SU-DHL-6 (cell line): ENCODE measurements around the gene GJD3.

Source experiments
- H2AFZ ChIP-seq: fragments of 200-600 bp; sonication (generic); 2 replicates; pipeline ENCODE4 v1.6.1; 2014; ENCODE audit warnings: low read depth, mild to moderate bottlenecking, moderate library complexity, mixed read lengths, antibody characterized with exemption, low read length; ENCODE audit not compliant: severe bottlenecking
- H3F3A ChIP-seq: fragments of 200-600 bp; shearing (Covaris generic); 2 replicates; pipeline ENCODE4 v1.6.0; 2016; ENCODE audit warnings: antibody characterized with exemption, mild to moderate bottlenecking; ENCODE audit not compliant: insufficient read depth
- H3K27ac ChIP-seq: fragments of 200-600 bp; sonication (generic); 2 replicates; pipeline ENCODE4 v1.5.1; 2016; ENCODE audit warnings: low read depth, mild to moderate bottlenecking, low read length, moderate library complexity, mixed read lengths
- H3K27me3 ChIP-seq: fragments of 200-600 bp; sonication (generic), shearing (Covaris generic); 2 replicates; pipeline ENCODE4 v1.6.0; 2014; ENCODE audit warnings: mild to moderate bottlenecking, low read length
- H3K36me3 ChIP-seq: fragments of 200-600 bp; sonication (generic); 2 replicates; pipeline ENCODE4 v1.6.1; 2014; ENCODE audit warnings: mild to moderate bottlenecking, low read length, mixed read lengths
- H3K4me2 ChIP-seq: fragments of 300-600, 200-600 bp; shearing (Covaris generic), sonication (generic); 2 replicates; pipeline ENCODE4 v1.6.0; 2014; ENCODE audit warnings: low read length, low read depth, mild to moderate bottlenecking; ENCODE audit not compliant: poor library complexity, severe bottlenecking
- H3K4me3 ChIP-seq: fragments of 200-600 bp; sonication (generic); 2 replicates; pipeline ENCODE4 v1.5.1; 2014; ENCODE audit warnings: antibody characterized with exemption, low read length, mild to moderate bottlenecking, mixed read lengths; ENCODE audit not compliant: insufficient read depth, poor library complexity, severe bottlenecking
- H3K79me2 ChIP-seq: fragments of 200-600 bp; sonication (generic); 2 replicates; pipeline ENCODE4 v1.6.1; 2014; ENCODE audit warnings: mild to moderate bottlenecking, low read length, moderate library complexity; ENCODE audit not compliant: insufficient read depth
- H3K9ac ChIP-seq: fragments of 200-600 bp; sonication (generic); 2 replicates; pipeline ENCODE4 v1.7.0; 2014; ENCODE audit warnings: mild to moderate bottlenecking, low read length
- H3K9me2 ChIP-seq: fragments of 200-600 bp; sonication (generic); replicated peaks from 2 replicates; pipeline ENCODE4 v1.6.1; 2014; ENCODE audit warnings: low read length; ENCODE audit not compliant: insufficient read depth
- H3K9me3 ChIP-seq: fragments of 200-600 bp; sonication (generic); 2 replicates; pipeline ENCODE4 v1.6.1; 2014; ENCODE audit warnings: low read length, mixed read lengths; ENCODE audit not compliant: insufficient read depth
- H4K20me1 ChIP-seq: fragments of 200-600 bp; sonication (generic); 2 replicates; pipeline ENCODE4 v1.6.1; 2014; ENCODE audit warnings: low read depth, mild to moderate bottlenecking, antibody characterized with exemption, low read length, moderate library complexity, mixed read lengths
- EZH2phosphoT487 ChIP-seq: fragments of 200-600 bp; sonication (generic), shearing (Covaris generic); conservative IDR thresholded peaks from 2 replicates; pipeline ENCODE4 v1.6.1; 2018; ENCODE audit warnings: mild to moderate bottlenecking, antibody characterized with exemption, low read length, moderate library complexity, mixed read lengths
- TF ChIP-seq, protein P1 (sequence below): fragments of 200-600 bp; sonication (generic); IDR thresholded peaks from one replicate; pipeline ENCODE4 v1.5.1; 2017; ENCODE audit warnings: antibody characterized with exemption, mild to moderate bottlenecking, low read length, moderate library complexity; ENCODE audit not compliant: insufficient read depth, poor library complexity, severe bottlenecking

The GJD3 gene

DNA sequence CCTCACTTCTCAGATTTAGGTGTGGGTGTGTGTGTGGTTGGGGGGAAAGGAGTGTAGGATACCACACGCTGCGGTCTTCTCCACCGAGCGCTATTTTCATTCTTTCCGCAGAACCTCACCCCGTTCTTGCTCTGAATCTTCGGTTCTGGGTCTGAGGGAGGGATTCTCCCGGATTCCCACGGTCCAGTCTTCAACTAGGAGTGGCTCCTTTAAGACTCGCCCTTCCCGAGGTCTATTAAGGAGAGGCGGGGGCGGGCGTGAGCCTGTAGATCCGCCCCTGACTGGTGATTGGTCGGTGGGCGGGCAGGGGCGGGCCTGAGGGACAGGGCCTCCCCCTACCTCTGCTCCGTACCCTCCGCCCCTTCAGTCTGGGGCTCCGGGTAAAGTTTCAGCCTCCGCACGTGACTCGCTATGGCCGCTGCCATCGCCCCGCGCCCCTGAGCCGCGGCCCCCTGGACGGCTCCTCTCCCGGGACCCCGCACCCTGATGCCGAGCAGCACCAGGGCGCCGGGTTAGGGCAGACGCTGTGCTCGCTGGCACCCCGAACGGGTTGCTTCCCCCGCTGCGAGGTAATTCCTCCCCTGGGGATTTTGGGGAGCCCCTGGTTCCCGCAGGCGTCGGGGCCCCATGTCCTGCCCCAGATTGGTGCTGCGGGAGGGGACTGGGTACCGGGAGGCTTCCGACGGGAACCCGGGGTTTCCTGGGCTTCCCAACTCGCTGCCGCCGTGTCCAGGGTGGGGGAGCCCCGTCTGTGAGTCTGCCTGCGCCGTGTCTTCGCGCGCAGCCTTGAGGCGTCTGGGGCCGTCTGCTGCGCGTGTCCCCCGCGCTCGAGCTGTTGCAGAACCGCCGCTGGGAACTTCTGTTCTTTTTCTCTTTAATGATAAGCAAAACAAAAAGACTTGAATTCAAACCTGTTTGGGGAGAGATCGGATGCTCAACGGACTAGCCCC is 46.4 kb downstream of the GJD3 start:
- H3K27me3 ChIP-seq, result no peaks in the 10 kb centered on the region
- peak overlapping the region; percentile 81 for H3K4me2 ChIP-seq
- H3K27ac ChIP-seq, result peak overlapping the region; percentile 46
- peaks cover 9% of the 10 kb centered on the region for H3F3A ChIP-seq
- no peak for TF ChIP-seq EZH2phosphoT487
- TF ChIP-seq, protein P1, sequence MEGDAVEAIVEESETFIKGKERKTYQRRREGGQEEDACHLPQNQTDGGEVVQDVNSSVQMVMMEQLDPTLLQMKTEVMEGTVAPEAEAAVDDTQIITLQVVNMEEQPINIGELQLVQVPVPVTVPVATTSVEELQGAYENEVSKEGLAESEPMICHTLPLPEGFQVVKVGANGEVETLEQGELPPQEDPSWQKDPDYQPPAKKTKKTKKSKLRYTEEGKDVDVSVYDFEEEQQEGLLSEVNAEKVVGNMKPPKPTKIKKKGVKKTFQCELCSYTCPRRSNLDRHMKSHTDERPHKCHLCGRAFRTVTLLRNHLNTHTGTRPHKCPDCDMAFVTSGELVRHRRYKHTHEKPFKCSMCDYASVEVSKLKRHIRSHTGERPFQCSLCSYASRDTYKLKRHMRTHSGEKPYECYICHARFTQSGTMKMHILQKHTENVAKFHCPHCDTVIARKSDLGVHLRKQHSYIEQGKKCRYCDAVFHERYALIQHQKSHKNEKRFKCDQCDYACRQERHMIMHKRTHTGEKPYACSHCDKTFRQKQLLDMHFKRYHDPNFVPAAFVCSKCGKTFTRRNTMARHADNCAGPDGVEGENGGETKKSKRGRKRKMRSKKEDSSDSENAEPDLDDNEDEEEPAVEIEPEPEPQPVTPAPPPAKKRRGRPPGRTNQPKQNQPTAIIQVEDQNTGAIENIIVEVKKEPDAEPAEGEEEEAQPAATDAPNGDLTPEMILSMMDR, result no peak
- no peaks in the 10 kb centered on the region for H4K20me1 ChIP-seq
- peak overlapping the region; percentile 71 for H2AFZ ChIP-seq
- no peaks in the 10 kb centered on the region for H3K36me3 ChIP-seq
- no peaks in the 10 kb centered on the region for H3K9me2 ChIP-seq
- H3K79me2 ChIP-seq, result peaks cover 29% of the 10 kb centered on the region; the same call in 1 of the 2 replicates
- peak overlapping the region; percentile 73 for H3K4me3 ChIP-seq
- H3K9me3 ChIP-seq, result no peaks in the 10 kb centered on the region
- H3K9ac ChIP-seq, result peak overlapping the region; percentile 74

DNA sequence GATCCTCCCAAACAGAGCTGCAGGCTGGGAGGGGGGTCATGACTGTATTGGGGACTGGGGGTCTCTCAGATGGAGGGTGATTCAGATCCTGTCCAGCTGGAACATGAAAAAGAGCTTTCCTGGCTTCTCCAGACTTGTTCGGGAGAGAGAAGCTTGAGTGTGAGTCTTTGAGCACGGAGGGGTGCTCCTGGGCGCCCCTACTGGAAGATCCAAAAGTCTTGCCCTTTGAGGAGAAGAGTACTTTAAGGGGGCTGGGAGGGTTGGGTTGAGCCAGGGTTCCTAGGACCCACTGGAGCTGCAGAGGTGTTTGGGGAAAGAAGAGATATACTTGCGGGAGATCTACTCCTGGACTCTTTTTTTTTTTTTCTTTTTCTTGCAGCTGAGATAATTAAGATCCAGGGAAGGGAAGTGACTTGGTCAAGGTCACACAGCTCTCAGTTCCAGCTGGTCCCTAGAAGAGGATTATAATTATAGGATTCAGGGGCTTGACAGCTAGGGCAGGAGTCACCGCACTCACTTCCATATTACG is 47.1 kb downstream of the GJD3 start:
- Histone ChIP-seq H4K20me1 (no peaks in the 10 kb centered on the region), H3K27ac (no peak overlapping the region), H3K4me3 (peak overlapping the region; percentile 57), H3K9me3 (no peaks in the 10 kb centered on the region), H2AFZ (peak overlapping the region; percentile 23), H3K9ac (peak overlapping the region; percentile 74), H3K4me2 (peak overlapping the region; percentile 81), H3F3A (peaks cover 6% of the 10 kb centered on the region; the same call in 1 of the 2 replicates), H3K79me2 (peaks cover 29% of the 10 kb centered on the region; the same call in 1 of the 2 replicates), H3K27me3 (no peaks in the 10 kb centered on the region), H3K9me2 (no peaks in the 10 kb centered on the region), H3K36me3 (no peaks in the 10 kb centered on the region)
- TF ChIP-seq, protein P1, result peak; percentile 45
- TF ChIP-seq EZH2phosphoT487, result no peak

DNA sequence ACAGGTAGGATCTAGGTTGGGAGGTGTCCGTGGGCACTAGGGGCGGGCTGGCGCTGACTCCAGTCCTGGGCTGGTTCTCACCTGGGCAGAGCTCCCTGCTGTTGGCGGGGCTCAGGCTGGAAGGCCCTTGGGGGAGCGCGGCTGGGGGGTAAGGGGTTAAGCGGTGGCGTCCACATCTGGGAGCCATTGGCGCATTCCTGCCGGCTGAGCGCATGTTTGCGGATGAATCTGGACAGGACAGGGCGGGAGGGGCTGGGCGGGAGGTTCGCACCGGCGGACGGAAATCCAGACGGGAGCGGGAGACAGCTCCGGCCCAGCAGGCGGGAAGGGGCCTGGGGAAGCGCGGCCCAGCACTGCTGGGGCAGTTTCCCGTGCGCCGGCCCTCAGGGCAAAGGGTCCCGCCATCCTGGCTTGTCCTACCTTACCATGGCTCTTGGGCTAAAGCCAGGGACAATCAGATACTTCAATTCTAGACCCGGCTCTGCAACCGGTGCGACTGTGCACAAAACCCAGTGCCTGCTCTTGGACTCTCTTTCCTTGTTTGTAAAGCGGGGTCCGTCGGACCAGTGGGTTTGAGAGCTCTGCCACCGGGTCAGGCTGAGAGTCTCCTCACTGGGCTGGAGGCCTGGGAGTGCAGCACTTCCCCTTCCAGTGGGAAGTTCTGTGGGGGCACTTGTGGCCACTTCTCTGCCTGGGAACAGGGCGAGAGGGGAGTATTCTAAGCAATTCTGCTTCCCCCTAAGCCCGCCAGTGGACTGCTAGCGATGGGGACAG is 47.8 kb downstream of the GJD3 start:
- Histone ChIP-seq H2AFZ (no peak overlapping the region), H3K9me3 (no peaks in the 10 kb centered on the region), H3K27ac (no peak overlapping the region), H3K79me2 (peaks cover 29% of the 10 kb centered on the region; the same call in 1 of the 2 replicates), H3K4me2 (peak overlapping the region; percentile 81), H3K27me3 (no peaks in the 10 kb centered on the region), H3K9ac (no peak overlapping the region), H4K20me1 (no peaks in the 10 kb centered on the region), H3K36me3 (no peaks in the 10 kb centered on the region), H3K4me3 (no peak overlapping the region), H3F3A (peaks cover 6% of the 10 kb centered on the region; the same call in 1 of the 2 replicates), H3K9me2 (no peaks in the 10 kb centered on the region)
- TF ChIP-seq EZH2phosphoT487, result no peak
- TF ChIP-seq, protein P1, result no peak
